HG03460 (cell line): ENCODE data around the gene KYNU.
"Not testable (repeated sequence)": the region's sequence is repeated elsewhere in the genome, so short reads cannot be mapped to it uniquely, and the experiment has no call there.

Experiments
- ATAC-seq: cut with Tn5 transposase; IDR thresholded peaks from one replicate; pipeline ENCODE4 v1.9.1; 2021; ENCODE audit not compliant: unreplicated experiment

Gene KYNU

GRCh38 chr2:142870526-142870925 lies 6.9 kb upstream of the KYNU start:
- ATAC-seq, result no peak

- no peak for ATAC-seq
Observed at GRCh38 chr2:142871396-142871795, 6.1 kb upstream of the KYNU start.

DNA sequence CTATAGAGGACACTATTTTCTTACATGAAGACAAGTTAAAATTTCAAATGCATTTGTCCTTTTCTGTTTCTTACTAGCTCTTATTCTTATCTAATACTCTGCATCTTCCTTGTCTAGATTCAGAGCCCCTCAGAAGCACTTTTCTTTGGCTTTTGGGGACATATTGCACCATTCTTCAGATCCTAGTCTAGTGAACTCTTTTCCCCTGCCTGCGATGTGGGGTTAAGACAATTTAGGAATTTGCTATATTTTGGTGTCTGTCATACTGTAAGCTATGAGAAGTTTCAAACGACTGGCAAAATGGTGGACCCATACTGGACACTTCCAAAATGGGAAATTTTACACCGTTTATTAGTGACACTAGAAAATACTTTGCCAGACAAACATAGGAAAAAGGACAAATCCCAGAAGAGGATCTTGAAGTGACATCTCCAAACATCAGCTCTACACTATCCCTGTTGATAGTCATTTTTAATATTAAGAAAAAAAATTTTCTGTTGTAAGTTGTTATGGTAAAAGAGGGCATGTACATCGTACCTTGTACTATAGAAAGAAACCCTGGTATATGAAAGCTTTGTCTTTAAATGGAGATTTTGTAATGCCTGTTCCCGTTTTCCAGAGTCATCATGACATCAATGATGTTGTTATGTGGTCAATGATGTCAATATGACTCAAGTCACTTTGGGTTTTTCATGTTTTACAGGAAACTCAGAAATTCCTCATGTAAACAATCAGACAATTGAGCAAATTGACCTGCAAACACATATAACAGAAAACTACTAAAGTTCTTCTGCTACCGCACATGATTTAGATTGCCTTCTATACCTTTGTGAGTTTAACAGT lies 4.4 kb upstream of the KYNU start:
- ATAC-seq, result no peak

GRCh38 chr2:142873831-142874287 lies 3.6 kb upstream of the KYNU start:
- ATAC-seq, result no peak

- no peak for ATAC-seq
Observed at GRCh38 chr2:142874293-142874814, 3.1 kb upstream of the KYNU start.

DNA sequence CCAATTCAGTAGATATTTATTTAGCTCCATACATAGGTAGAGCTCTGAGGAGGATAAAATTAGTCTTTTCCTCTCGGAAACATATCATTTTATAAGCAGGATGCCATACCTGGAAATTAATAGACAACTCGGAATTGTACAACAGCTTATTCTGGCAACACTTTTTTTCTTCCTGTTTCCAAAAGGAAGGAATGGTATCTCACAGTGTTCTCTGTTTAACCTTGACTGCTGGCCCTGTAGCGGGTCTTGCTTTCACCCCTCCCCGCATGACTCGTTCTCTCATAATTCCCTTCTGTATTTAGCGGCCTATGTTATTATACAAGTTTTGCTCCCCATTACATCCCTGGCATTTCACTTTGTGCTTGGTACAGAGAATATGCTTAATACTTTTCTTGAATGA lies 2.5 kb upstream of the KYNU start:
- no peak for ATAC-seq

- ATAC-seq, result no peak
Observed at GRCh38 chr2:142875652-142876051, 1.8 kb upstream of the KYNU start.

DNA sequence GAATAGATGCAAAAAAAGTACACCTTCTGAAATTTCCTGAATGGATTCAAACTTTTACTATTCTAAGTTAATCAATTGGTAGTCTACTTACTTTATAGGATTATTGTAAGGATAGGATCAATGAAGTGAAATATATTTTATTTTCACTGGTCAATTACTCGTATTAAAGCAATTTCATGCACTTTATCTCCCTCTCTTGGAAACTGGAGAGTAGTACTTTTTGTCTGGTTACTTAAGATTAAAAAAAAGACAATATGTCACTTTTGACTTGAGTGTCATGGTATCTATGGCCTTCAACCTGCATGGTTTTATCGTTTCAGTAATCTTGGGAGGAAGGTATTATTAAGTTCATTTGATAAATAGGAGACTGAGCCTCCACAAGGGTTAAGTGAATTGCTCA lies 1.0 kb upstream of the KYNU start:
- no peak for ATAC-seq

DNA sequence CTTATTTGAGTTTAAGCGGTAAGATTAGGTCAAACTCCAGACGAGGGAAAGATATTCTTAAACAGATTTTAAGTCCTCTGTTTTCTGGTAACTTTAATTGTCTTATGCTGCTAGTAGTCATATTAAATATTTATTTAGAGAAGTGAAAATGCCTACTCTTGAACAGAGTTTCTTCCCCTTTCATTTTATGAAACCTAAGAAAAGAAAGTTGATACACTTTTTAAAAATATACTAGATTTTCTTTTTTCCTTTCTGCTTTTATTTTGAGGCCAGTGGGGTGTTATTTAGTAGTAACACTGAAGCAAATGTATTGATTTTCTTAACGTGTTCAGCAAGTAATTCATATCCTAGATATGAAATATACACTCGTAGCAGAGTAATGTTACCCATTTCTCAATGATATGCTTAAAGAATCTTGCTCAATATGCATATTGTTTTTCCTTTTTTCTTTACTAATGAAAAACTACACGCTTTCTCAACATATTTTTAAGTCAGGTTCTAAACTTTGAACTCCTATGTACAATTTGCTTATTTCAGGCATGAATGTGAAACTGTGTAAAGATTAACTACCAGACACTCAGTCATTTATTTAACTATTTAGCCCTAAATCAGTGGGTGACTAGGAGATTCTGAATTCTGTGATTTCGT lies 691 bp downstream of the KYNU start:
- peak; percentile 31 for ATAC-seq

- ATAC-seq, result no peak
Observed at GRCh38 chr2:142879151-142879550, 1.7 kb downstream of the KYNU start.

DNA sequence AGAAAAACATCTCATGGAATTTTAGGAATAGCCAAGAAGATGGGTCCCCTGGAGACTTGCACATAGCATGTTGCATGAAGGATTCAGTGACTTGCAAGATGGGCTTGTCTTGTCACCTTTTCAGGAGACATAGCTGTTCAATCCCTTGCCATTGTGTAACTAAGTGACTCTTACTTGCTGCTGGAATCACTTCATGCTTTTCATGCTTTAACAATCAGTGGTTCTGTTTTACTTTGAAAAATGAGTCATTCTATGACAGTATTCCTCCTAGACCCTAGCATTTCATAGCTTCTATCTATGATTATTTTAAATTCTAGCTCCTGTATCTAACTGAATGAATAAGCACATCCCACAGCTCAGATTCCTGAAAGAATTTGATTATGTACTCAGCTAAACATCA lies 2.8 kb downstream of the KYNU start:
- no peak for ATAC-seq

DNA sequence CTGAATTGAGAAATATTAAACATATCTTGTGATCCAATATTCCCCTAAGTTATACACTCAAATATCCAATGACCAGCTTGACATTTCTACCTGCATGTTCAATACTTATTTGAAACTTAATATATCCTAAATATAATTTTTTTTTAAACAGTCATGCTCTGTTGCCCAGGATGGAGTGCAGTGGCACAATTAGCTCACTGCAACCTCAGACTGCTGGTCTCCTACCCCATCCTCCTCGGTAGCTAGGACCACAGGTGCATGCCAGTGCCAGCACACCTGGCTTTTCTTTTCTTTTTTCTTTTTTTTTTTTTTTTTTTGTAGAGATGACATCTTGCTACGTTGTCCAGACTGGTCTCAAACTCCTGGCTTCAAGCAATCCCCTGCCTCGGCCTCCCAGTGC lies 4.2 kb downstream of the KYNU start:
- ATAC-seq, result no peak

DNA sequence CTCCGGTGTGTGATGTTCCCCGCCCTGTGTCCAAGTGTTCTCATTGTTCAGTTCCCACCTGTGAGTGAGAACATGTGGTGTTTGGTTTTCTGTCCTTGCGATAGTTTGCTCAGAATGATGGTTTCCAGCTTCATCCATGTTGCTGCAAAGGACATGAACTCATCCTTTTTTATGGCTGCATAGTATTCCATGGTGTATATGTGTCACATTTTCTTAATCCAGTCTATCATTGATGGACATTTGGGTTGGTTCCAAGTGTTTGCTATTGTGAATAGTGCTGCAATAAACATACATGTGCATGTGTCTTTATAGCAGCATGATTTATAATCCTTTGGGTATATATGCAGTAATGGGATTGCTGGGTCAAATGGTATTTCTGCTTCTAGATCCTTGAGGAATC lies 5.0 kb downstream of the KYNU start:
- ATAC-seq, result not testable (repeated sequence)

GRCh38 chr2:142883526-142883925 lies 6.1 kb downstream of the KYNU start:
- no peak for ATAC-seq

GRCh38 chr2:142885543-142885942 lies 8.1 kb downstream of the KYNU start:
- no peak for ATAC-seq

- peak; percentile 99 for ATAC-seq
Observed at GRCh38 chr2:142892715-142893114, 15.3 kb downstream of the KYNU start.

- peak; percentile 3 for ATAC-seq
Observed at GRCh38 chr2:142893241-142893640, 15.8 kb downstream of the KYNU start.

- ATAC-seq, result no peak
Observed at GRCh38 chr2:142897807-142898206, 20.3 kb downstream of the KYNU start.

- not testable (repeated sequence) for ATAC-seq
Observed at GRCh38 chr2:142900327-142900726, 22.9 kb downstream of the KYNU start.

DNA sequence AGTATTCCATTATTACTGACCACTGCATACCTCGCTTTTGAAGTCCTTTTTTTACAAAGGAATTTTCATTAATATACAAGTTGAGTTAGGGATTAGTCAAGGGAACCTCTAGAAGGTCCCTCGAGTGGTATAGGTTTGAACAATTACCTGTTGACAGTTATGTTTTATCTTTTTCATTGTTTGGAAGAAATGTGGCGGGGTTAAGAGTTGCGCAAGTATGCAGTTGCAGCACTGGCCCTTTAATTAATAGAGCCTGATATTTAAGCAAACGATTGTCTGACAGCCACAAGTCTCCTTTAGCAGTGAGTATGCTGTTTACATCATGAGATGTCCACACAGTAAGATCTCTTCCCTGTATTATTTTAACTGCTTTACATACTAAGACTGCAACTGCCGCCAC lies 24.3 kb downstream of the KYNU start:
- ATAC-seq, result no peak

DNA sequence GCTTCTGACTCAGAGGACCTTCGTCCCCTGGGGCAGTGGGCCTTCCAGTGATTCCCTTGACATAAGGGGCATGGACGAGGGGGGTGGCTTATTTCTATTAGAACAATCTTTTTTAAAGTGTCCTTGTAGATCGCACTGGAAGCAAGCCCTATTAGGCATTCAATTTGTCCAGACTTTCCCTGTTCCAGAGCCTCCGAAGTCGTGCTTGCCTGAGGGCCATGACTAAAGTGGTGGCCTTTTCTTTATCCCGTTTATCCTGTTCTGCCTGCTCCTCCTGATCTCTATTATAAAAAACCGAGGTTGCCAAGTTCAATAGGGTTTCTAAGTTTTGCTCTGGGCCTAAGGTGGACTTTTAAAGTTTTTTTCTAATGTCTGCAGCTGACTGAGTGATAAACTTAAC lies 26.3 kb downstream of the KYNU start:
- not testable (repeated sequence) for ATAC-seq

GRCh38 chr2:142907653-142908052 lies 30.2 kb downstream of the KYNU start:
- no peak for ATAC-seq
